ENCODE data around the gene RAB11A.

The RAB11A gene

DNA sequence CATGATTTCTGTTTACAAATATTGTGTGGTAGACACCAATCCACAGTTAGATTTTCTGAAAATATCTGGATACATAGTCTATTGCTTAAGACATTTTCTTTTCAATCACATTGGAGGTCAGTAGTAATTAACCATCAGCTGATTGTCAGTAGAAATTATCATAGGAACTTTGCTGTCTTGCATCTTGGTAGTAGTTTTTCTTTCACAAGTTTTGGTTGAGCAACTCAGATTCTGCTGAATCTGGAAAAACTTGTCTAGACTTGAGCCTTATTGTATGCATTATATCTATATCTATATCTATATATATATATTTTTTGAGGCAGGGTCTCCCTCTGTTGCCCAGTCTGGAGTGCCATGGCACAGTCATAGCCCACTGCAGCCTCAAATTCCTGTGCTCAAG is 4.0 kb downstream of the RAB11A start:
- TF ChIP-seq EZH2 (IDR thresholded peaks at IDR 0.05), result no peak
- TF ChIP-seq FOXP2 (optimal IDR thresholded peaks at IDR 0.05; ENCODE audit: control extremely low read depth, extremely low read length, insufficient read depth), result no peak
- Histone ChIP-seq H3K9me3 (ENCODE audit: low read depth, low read length) (no peaks in the 10 kb centered on the region), H3K4me3 (no peak overlapping the region), H3K27ac (no peak overlapping the region), H3K9ac (ENCODE audit: insufficient read length) (no peak overlapping the region), H3K36me3 (ENCODE audit: insufficient read depth, low read length) (peaks cover 36% of the 10 kb centered on the region)
- no peak for DNase-seq (ENCODE audit: low read depth, low spot score)

DNA sequence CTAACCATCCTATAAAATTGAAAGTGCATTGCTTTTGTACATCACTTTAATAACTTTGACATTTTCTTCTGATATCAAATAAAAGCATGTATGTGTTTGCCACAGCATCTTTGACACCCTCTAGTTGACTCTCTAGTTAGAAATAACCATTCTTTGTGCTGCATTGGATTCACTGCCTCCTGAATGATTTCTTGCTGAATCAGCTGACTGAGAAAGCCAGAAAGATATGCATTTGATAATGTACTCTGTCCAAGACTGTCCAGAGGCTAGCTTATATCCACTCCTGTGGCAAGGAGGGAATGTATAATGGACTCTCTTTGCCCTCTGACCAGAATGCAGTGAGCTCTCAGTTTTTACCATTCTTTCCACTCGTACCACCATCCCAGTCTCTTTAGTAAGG is 6.2 kb downstream of the RAB11A start:
- Histone ChIP-seq H3K27ac (no peak overlapping the region), H3K4me3 (no peak overlapping the region), H3K36me3 (ENCODE audit: insufficient read depth, low read length) (peaks cover 55% of the 10 kb centered on the region), H3K9ac (ENCODE audit: insufficient read length) (no peak overlapping the region), H3K9me3 (ENCODE audit: low read depth, low read length) (no peaks in the 10 kb centered on the region)
- TF ChIP-seq POLR2AphosphoS5 (IDR thresholded peaks at IDR 0.05; ENCODE audit: borderline replicate concordance, low read depth, low read length) (no peak), FOXP2 (optimal IDR thresholded peaks at IDR 0.05; ENCODE audit: control extremely low read depth, extremely low read length, insufficient read depth) (no peak), EZH2 (IDR thresholded peaks at IDR 0.05) (no peak)
- no peak for DNase-seq (ENCODE audit: low read depth, low spot score)

GRCh38 chr15:65877749-65878148 is 8.5 kb downstream of the RAB11A start:
- Histone ChIP-seq H3K36me3 (ENCODE audit: insufficient read depth, low read length) (peaks cover 72% of the 10 kb centered on the region), H3K4me3 (no peak overlapping the region), H3K27ac (no peak overlapping the region), H3K9ac (ENCODE audit: insufficient read length) (no peak overlapping the region), H3K9me3 (ENCODE audit: low read depth, low read length) (no peaks in the 10 kb centered on the region)
- DNase-seq (ENCODE audit: low read depth, low spot score), result no peak
- TF ChIP-seq EZH2 (IDR thresholded peaks at IDR 0.05) (no peak), FOXP2 (optimal IDR thresholded peaks at IDR 0.05; ENCODE audit: control extremely low read depth, extremely low read length, insufficient read depth) (no peak), POLR2AphosphoS5 (IDR thresholded peaks at IDR 0.05; ENCODE audit: borderline replicate concordance, low read depth, low read length) (no peak)

DNA sequence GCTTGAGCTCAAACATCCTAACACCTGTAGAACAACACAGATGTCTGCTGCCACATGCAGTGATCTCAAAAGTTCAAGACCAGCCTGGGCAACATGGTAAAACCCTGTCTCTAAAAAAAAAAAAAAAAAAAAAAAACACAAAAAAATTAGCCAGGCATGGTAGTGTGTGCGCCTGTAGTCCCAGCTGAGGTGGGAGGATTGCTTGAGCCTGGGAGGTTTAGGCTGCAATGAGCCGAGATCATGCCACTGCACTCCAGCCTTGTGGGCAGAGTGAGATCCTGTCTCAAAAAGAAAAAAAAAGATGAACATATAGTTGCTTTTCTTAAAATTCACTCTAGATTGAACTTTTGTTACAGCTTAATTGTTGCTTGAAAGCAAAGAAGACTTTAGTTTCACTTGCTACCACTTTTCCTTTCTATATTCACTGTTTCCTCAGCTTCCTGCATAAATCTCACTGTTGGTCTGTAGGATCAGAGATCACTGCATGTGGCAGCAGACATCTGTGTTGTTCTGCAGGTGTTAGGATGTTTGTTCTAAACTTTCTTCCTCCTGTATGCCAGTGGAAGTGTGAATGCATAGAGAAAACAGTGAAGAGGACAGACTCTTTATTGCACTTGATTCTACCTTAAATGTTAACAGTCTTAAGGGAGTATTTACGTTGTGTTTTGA is 12.6 kb downstream of the RAB11A start:
- DNase-seq (ENCODE audit: low read depth, low spot score), result no peak
- TF ChIP-seq EZH2 (IDR thresholded peaks at IDR 0.05) (no peak), FOXP2 (optimal IDR thresholded peaks at IDR 0.05; ENCODE audit: control extremely low read depth, extremely low read length, insufficient read depth) (no peak), POLR2AphosphoS5 (IDR thresholded peaks at IDR 0.05; ENCODE audit: borderline replicate concordance, low read depth, low read length) (no peak)
- H3K36me3 ChIP-seq (ENCODE audit: insufficient read depth, low read length), result peaks cover 68% of the 10 kb centered on the region
- no peak overlapping the region for H3K27ac ChIP-seq
- H3K4me3 ChIP-seq, result no peak overlapping the region
- H3K9me3 ChIP-seq (ENCODE audit: low read depth, low read length), result no peaks in the 10 kb centered on the region
- no peak overlapping the region for H3K9ac ChIP-seq (ENCODE audit: insufficient read length)

DNA sequence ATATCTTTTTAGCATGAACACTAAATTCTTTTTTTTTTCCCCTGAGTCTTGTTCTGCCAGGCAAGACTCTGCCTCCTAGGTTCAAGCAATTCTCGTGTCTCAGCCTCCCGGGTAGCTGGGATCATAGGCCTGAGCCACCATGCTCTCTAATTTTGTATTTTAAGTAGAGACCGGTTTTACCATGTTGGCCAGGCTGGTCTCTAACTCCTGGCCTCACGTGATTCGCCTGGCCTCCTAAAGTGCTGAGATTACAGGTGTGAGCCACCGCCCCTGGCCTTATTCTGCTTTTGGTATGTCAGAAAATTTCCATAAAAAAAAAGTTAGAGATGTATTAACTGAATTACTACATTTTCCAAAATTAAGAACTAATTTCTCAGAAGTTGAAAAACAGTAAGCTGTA is 14.3 kb downstream of the RAB11A start:
- TF ChIP-seq POLR2AphosphoS5 (IDR thresholded peaks at IDR 0.05; ENCODE audit: borderline replicate concordance, low read depth, low read length), result no peak
- no peak for TF ChIP-seq FOXP2 (optimal IDR thresholded peaks at IDR 0.05; ENCODE audit: control extremely low read depth, extremely low read length, insufficient read depth)
- no peak for TF ChIP-seq EZH2 (IDR thresholded peaks at IDR 0.05)
- peaks cover 68% of the 10 kb centered on the region for H3K36me3 ChIP-seq (ENCODE audit: insufficient read depth, low read length)
- H3K9ac ChIP-seq (ENCODE audit: insufficient read length), result no peak overlapping the region

GRCh38 chr15:65884511-65884910 is 15.2 kb downstream of the RAB11A start:
- no peak overlapping the region for H3K4me3 ChIP-seq
- H3K9me3 ChIP-seq (ENCODE audit: low read depth, low read length), result no peaks in the 10 kb centered on the region
- H3K36me3 ChIP-seq (ENCODE audit: insufficient read depth, low read length), result peaks cover 69% of the 10 kb centered on the region
- H3K9ac ChIP-seq (ENCODE audit: insufficient read length), result no peak overlapping the region
- no peak for DNase-seq (ENCODE audit: low read depth, low spot score)
- TF ChIP-seq POLR2AphosphoS5 (IDR thresholded peaks at IDR 0.05; ENCODE audit: borderline replicate concordance, low read depth, low read length), result no peak
- H3K27ac ChIP-seq, result no peak overlapping the region

More for the DNA sequence above, 14.3 kb downstream of the RAB11A start:
- Histone ChIP-seq H3K27ac (no peak overlapping the region), H3K9me3 (ENCODE audit: low read depth, low read length) (no peaks in the 10 kb centered on the region), H3K4me3 (no peak overlapping the region)
- DNase-seq (ENCODE audit: low read depth, low spot score), result no peak

- no peak overlapping the region for H3K9ac ChIP-seq (ENCODE audit: insufficient read length)
- no peak for TF ChIP-seq POLR2AphosphoS5 (IDR thresholded peaks at IDR 0.05; ENCODE audit: borderline replicate concordance, low read depth, low read length)
- H3K36me3 ChIP-seq (ENCODE audit: insufficient read depth, low read length), result peaks cover 65% of the 10 kb centered on the region
- H3K9me3 ChIP-seq (ENCODE audit: low read depth, low read length), result no peaks in the 10 kb centered on the region
- H3K27ac ChIP-seq, result no peak overlapping the region
- no peak for DNase-seq (ENCODE audit: low read depth, low spot score)
- no peak overlapping the region for H3K4me3 ChIP-seq
Measured at GRCh38 chr15:65885668-65886218, 16.5 kb downstream of the RAB11A start.

DNA sequence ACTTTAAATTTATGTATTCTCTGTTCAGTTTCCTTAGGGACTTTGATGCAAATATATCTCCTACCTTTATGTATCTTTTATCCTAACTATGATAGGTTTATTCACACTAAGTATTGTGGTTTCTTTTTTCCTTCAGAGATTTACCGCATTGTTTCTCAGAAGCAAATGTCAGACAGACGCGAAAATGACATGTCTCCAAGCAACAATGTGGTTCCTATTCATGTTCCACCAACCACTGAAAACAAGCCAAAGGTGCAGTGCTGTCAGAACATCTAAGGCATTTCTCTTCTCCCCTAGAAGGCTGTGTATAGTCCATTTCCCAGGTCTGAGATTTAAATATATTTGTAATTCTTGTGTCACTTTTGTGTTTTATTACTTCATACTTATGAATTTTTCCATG is 18.3 kb downstream of the RAB11A start:
- no peak overlapping the region for H3K27ac ChIP-seq
- no peak for TF ChIP-seq EZH2 (IDR thresholded peaks at IDR 0.05)
- no peak for TF ChIP-seq FOXP2 (optimal IDR thresholded peaks at IDR 0.05; ENCODE audit: control extremely low read depth, extremely low read length, insufficient read depth)
- TF ChIP-seq POLR2AphosphoS5 (IDR thresholded peaks at IDR 0.05; ENCODE audit: borderline replicate concordance, low read depth, low read length), result no peak
- peaks cover 59% of the 10 kb centered on the region for H3K36me3 ChIP-seq (ENCODE audit: insufficient read depth, low read length)
- H3K9ac ChIP-seq (ENCODE audit: insufficient read length), result no peak overlapping the region
- no peak overlapping the region for H3K4me3 ChIP-seq
- DNase-seq (ENCODE audit: low read depth, low spot score), result no peak
- H3K9me3 ChIP-seq (ENCODE audit: low read depth, low read length), result no peaks in the 10 kb centered on the region

DNA sequence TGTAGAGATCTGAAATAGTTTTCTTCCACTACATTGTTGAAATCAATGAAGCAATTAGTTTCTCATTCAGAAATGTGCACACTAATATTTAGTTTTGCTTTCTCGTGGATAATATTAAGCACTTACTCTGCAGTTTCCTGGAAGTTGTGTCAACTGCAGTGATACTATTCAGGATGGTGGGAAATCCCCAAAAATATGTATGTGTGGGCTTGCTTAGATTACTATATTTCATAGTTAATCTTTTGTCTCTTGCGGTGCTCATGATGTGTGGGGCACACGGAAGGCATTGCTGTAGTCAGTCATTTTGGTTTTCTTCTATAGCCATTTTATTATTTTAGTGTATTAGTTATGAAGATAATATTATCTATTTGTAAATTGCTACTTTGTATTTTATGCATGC is 19.7 kb downstream of the RAB11A start:
- Histone ChIP-seq H3K36me3 (ENCODE audit: insufficient read depth, low read length) (peaks cover 55% of the 10 kb centered on the region), H3K9me3 (ENCODE audit: low read depth, low read length) (no peaks in the 10 kb centered on the region), H3K9ac (ENCODE audit: insufficient read length) (no peak overlapping the region), H3K27ac (no peak overlapping the region), H3K4me3 (no peak overlapping the region)
- TF ChIP-seq EZH2 (IDR thresholded peaks at IDR 0.05) (no peak), POLR2AphosphoS5 (IDR thresholded peaks at IDR 0.05; ENCODE audit: borderline replicate concordance, low read depth, low read length) (no peak), FOXP2 (optimal IDR thresholded peaks at IDR 0.05; ENCODE audit: control extremely low read depth, extremely low read length, insufficient read depth) (no peak)
- DNase-seq (ENCODE audit: low read depth, low spot score), result no peak

Data from SK-N-MC (cell line).